Calu3 (cell line): ENCODE data around the gene USP24. TPM values are rescaled to one million over a fixed set of nuclear protein-coding genes. Genes with fewer than 3 reads are reported as not detected.

ENCODE experiments used
- BruUV-seq: library from RNA; stranded (reverse); fragments of 400-500 nt; replicated peaks from 2 replicates; lab custom pipeline; 2021; lab: Mats Ljungman, UMichigan
- CTCF ChIA-PET: fragments of 300-600 bp; sonication (Branson Sonifier 250); formaldehyde crosslinking; loops from one replicate; lab custom pipeline; 2022; ENCODE audit warnings: antibody characterized with exemption; lab: Charles Lee
- DNase-seq: peaks from one replicate; pipeline ENCODE4 v3.0.0; 2022
- H3K27ac Mint-ChIP-seq: one replicate; pipeline ENCODE4 v1.8.0; 2022; ENCODE audit warnings: mixed read lengths; ENCODE audit not compliant: unreplicated experiment
- H3K27me3 Mint-ChIP-seq: one replicate; pipeline ENCODE4 v1.8.0; 2022; ENCODE audit warnings: mixed read lengths; ENCODE audit not compliant: unreplicated experiment
- H3K36me3 Mint-ChIP-seq: one replicate; pipeline ENCODE4 v1.8.0; 2022; ENCODE audit warnings: mild to moderate bottlenecking, moderate library complexity, mixed read lengths; ENCODE audit not compliant: insufficient read depth, unreplicated experiment
- H3K4me1 Mint-ChIP-seq: one replicate; pipeline ENCODE4 v1.8.0; 2022; ENCODE audit warnings: mild to moderate bottlenecking, low read depth, mixed read lengths; ENCODE audit not compliant: unreplicated experiment
- H3K4me3 Mint-ChIP-seq: one replicate; pipeline ENCODE4 v1.8.0; 2022; ENCODE audit warnings: mild to moderate bottlenecking, low read depth, moderate library complexity, mixed read lengths; ENCODE audit not compliant: unreplicated experiment
- H3K9me3 Mint-ChIP-seq: one replicate; pipeline ENCODE4 v1.8.0; 2022; ENCODE audit warnings: low read depth, mixed read lengths; ENCODE audit not compliant: unreplicated experiment
- intact Hi-C: fragments of 100-400 bp; cut with micrococcal nuclease; formaldehyde crosslinking; loops from one replicate; pipeline ENCODE4 v1.10.0; 2022; ENCODE audit not compliant: unreplicated experiment
- total RNA-seq: library from RNA; stranded (reverse); gene quantifications from 2 replicates; pipeline ENCODE4 v1.2.3, GENCODE V29; 2022
- TF ChIP-seq, protein P1 (sequence below): fragments of 200-600 bp; IDR thresholded peaks from one replicate; pipeline ENCODE4 v1.8.0; 2022; ENCODE audit warnings: antibody characterized with exemption; ENCODE audit not compliant: unreplicated experiment

USP24 gene
- total RNA-seq, 1 experiment from 2014 or later: 45.3 TPM

- intact Hi-C loops: loop anchor here (10.0 kb wide), 1 partner anchor 64 kb away; no protein-coding TSS in a partner anchor
- BruUV-seq: no TSS peak
- Mint-ChIP-seq H3K4me3 (peak overlapping the region; percentile 99), H3K27ac (peak overlapping the region; percentile 68), H3K27me3 (no peaks in the 10 kb centered on the region), H3K9me3 (no peaks in the 10 kb centered on the region), H3K36me3 (peaks cover 39% of the 10 kb centered on the region), H3K4me1 (peaks cover 51% of the 10 kb centered on the region)
- TF ChIP-seq, protein P1, sequence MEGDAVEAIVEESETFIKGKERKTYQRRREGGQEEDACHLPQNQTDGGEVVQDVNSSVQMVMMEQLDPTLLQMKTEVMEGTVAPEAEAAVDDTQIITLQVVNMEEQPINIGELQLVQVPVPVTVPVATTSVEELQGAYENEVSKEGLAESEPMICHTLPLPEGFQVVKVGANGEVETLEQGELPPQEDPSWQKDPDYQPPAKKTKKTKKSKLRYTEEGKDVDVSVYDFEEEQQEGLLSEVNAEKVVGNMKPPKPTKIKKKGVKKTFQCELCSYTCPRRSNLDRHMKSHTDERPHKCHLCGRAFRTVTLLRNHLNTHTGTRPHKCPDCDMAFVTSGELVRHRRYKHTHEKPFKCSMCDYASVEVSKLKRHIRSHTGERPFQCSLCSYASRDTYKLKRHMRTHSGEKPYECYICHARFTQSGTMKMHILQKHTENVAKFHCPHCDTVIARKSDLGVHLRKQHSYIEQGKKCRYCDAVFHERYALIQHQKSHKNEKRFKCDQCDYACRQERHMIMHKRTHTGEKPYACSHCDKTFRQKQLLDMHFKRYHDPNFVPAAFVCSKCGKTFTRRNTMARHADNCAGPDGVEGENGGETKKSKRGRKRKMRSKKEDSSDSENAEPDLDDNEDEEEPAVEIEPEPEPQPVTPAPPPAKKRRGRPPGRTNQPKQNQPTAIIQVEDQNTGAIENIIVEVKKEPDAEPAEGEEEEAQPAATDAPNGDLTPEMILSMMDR: no peak
- CTCF ChIA-PET: interaction anchor here (0.6 to 1.4 kb wide), 4 partner anchors 18 to 95 kb away, joined by 3 to 6 read pairs (median 4); no protein-coding TSS in a partner anchor
- peak; percentile 39 for DNase-seq
Measured at GRCh38 chr1:55040083-55040932, 174.9 kb downstream of the USP24 start.

GRCh38 chr1:55039342-55040082 lies 175.7 kb downstream of the USP24 start, which contains the start of gene PCSK9:
Gene PCSK9, plus strand, starts transcription at chr1:55039548. Its CDS starts 290 bp downstream, at chr1:55039838.
- TF ChIP-seq, protein P1: no peak
- peak within 1 kb of the TSS; percentile 68 for H3K27ac Mint-ChIP-seq

GRCh38 chr1:55038974-55039341 lies 176.2 kb downstream of the USP24 start:
- H3K27ac Mint-ChIP-seq: peak overlapping the region; percentile 68
- TF ChIP-seq, protein P1: no peak
- no peaks in the 10 kb centered on the region for H3K9me3 Mint-ChIP-seq
- peaks cover 36% of the 10 kb centered on the region for H3K36me3 Mint-ChIP-seq
- no peak for DNase-seq
- H3K4me1 Mint-ChIP-seq: peaks cover 52% of the 10 kb centered on the region
- peaks cover under 1% of the 10 kb centered on the region for H3K27me3 Mint-ChIP-seq
- CTCF ChIA-PET: interaction anchor here (1.3 to 1.4 kb wide), 2 partner anchors 17 to 94 kb away, joined by 4 to 6 read pairs; no protein-coding TSS in a partner anchor
- intact Hi-C loops: no loop called here
- peak overlapping the region; percentile 99 for H3K4me3 Mint-ChIP-seq
- no TSS peak for BruUV-seq

More at GRCh38 chr1:55039342-55040082, 175.7 kb downstream of the USP24 start, which contains the start of gene PCSK9:
- peaks cover 52% of the 10 kb centered on the region for H3K4me1 Mint-ChIP-seq
- H3K9me3 Mint-ChIP-seq: no peaks in the 10 kb centered on the region
- no peaks in the 10 kb centered on the region for H3K27me3 Mint-ChIP-seq
- BruUV-seq: no TSS peak
- CTCF ChIA-PET: interaction anchor here (1.3 to 1.4 kb wide), 3 partner anchors 18 to 94 kb away, joined by 3 to 6 read pairs (median 4); no protein-coding TSS in a partner anchor
- peak; percentile 77 for DNase-seq
- intact Hi-C loops: loop anchor here (10.0 kb wide), 1 partner anchor 65 kb away; no protein-coding TSS in a partner anchor
- peaks cover 36% of the 10 kb centered on the region for H3K36me3 Mint-ChIP-seq
- peak within 1 kb of the TSS; percentile 99 for H3K4me3 Mint-ChIP-seq

- no peaks in the 10 kb centered on the region for H3K9me3 Mint-ChIP-seq
- TF ChIP-seq, protein P1: no peak
Measured at GRCh38 chr1:55038552-55038838, 176.7 kb downstream of the USP24 start.

More at GRCh38 chr1:55038552-55038838, 176.7 kb downstream of the USP24 start:
- DNase-seq: no peak
- Mint-ChIP-seq H3K4me1 (peaks cover 52% of the 10 kb centered on the region), H3K36me3 (peaks cover 36% of the 10 kb centered on the region), H3K27me3 (peaks cover 5% of the 10 kb centered on the region), H3K4me3 (peak overlapping the region; percentile 99), H3K27ac (peak overlapping the region; percentile 68)
- no TSS peak for BruUV-seq
- intact Hi-C loops: no loop called here
- CTCF ChIA-PET: interaction anchor here (1.0 to 1.3 kb wide), 2 partner anchors 17 to 93 kb away, joined by 3 to 6 read pairs; no protein-coding TSS in a partner anchor
